ENCODE results near the gene SHOC2.

- no peak for TF ChIP-seq CTCF (conservative IDR thresholded peaks at IDR 0.05 in 1 of 2, IDR thresholded peaks at IDR 0.05 in 1 of 2; ENCODE audit: extremely low read depth in 1 of 2, insufficient read depth in 1 of 2, low read depth in 1 of 2, low read length in 2 of 2)
- TF ChIP-seq EZH2 (IDR thresholded peaks at IDR 0.05; ENCODE audit: borderline replicate concordance, low read length), result no peak
Measured at GRCh38 chr10:110918643-110919348, 608 bp upstream of the SHOC2 start, which contains the start of gene BBIP1.
